HG02943 (cell line): Measurements from ENCODE around the gene CREB1.

ENCODE experiments used
- ATAC-seq: cut with Tn5 transposase; IDR thresholded peaks from one replicate; pipeline ENCODE4 v1.9.1; 2021; ENCODE audit warnings: mild to moderate bottlenecking, low read depth, moderate library complexity; ENCODE audit not compliant: unreplicated experiment

The CREB1 gene

GRCh38 chr2:207503234-207503633, 26.5 kb upstream of the CREB1 start:
- ATAC-seq = peak; percentile 71

GRCh38 chr2:207504513-207505170, 25.1 kb upstream of the CREB1 start:
- ATAC-seq = no peak

- ATAC-seq = no peak
Observed at GRCh38 chr2:207505171-207505570, 24.6 kb upstream of the CREB1 start.

GRCh38 chr2:207505728-207506127, 24.0 kb upstream of the CREB1 start:
- no peak for ATAC-seq

- ATAC-seq = no peak
Observed at GRCh38 chr2:207506426-207506825, 23.3 kb upstream of the CREB1 start.

GRCh38 chr2:207510148-207510547, 19.6 kb upstream of the CREB1 start:
- no peak for ATAC-seq

- no peak for ATAC-seq
Observed at GRCh38 chr2:207511851-207512250, 17.9 kb upstream of the CREB1 start.

GRCh38 chr2:207512356-207512755, 17.4 kb upstream of the CREB1 start:
- ATAC-seq = no peak

- no peak for ATAC-seq
Observed at GRCh38 chr2:207513551-207514257, 16.1 kb upstream of the CREB1 start.

- no peak for ATAC-seq
Observed at GRCh38 chr2:207514451-207514850, 15.3 kb upstream of the CREB1 start.

- ATAC-seq = no peak
Observed at GRCh38 chr2:207515671-207516070, 14.1 kb upstream of the CREB1 start.

GRCh38 chr2:207516206-207516605, 13.6 kb upstream of the CREB1 start:
- no peak for ATAC-seq

- ATAC-seq = no peak
Observed at GRCh38 chr2:207523005-207523404, 6.8 kb upstream of the CREB1 start.

GRCh38 chr2:207525296-207525695, 4.5 kb upstream of the CREB1 start:
- no peak for ATAC-seq

- peak; percentile 14 for ATAC-seq
Observed at GRCh38 chr2:207528980-207529329, 807 bp upstream of the CREB1 start.

- peak; percentile 13 for ATAC-seq
Observed at GRCh38 chr2:207530160-207531031, 634 bp downstream of the CREB1 start.

GRCh38 chr2:207531032-207531952, 1.5 kb downstream of the CREB1 start:
- ATAC-seq = no peak

GRCh38 chr2:207532676-207533075, 2.9 kb downstream of the CREB1 start:
- no peak for ATAC-seq

- no peak for ATAC-seq
Observed at GRCh38 chr2:207533461-207534008, 3.8 kb downstream of the CREB1 start.

- ATAC-seq = no peak
Observed at GRCh38 chr2:207534417-207534816, 4.7 kb downstream of the CREB1 start.
